ENCODE data around the gene METTL25B. TPM values are rescaled to one million over a fixed set of nuclear protein-coding genes. Genes with fewer than 3 reads are reported as not detected.
"Not testable (repeated sequence)": the region's sequence is repeated elsewhere in the genome, so short reads cannot be mapped to it uniquely, and the experiment has no call there.

METTL25B gene
- total and polyA plus RNA-seq, 4 donors: 24.4 to 42.6 (median 31.6) TPM

DNA sequence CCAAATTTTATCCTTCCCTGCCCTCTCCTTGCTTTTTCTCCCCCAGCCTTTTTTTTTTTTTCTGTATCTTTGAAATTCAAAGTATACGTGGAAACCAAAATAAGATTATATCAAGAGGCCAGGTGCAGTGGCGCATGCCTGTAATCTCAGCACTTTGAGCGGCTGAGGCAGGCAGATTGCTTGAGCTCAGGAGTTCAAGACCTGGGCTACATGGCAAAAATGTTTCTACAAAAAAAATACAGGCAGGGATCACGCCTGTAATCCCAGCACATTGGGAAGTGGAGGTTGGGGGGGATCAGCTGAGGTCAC is 32.5 kb downstream of the METTL25B start:
- H3K4me1 ChIP-seq (ENCODE audit: control insufficient read depth in 5 of 5, insufficient read depth in 5 of 5, low read length in 5 of 5): no peaks in the 10 kb centered on the region
- ATAC-seq (ENCODE audit: insufficient read depth, low FRiP score): no peak

DNA sequence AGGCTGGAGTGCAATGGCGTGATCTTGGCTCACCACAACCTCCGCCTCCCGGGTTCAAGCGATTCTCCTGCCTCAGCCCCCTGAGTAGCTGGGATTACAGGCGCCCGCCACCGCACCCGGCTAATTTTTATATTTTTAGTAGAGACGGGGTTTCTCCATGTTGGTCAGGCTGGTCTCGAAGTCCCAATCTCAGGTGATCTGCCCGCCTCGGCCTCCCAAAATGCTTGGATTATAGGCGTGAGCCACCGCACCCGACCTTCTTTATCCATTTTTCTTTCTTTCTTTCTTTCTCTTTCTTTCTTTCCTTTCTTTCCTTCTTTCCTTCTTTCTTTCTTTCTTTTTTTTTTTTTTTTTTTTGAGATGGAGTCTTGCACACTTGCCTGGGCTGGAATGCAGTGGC is 36.9 kb downstream of the METTL25B start:
- not testable (repeated sequence) for H3K9me3 ChIP-seq (ENCODE audit: control insufficient read depth in 4 of 4, insufficient read depth in 3 of 4, low read length in 3 of 4); H3K36me3 ChIP-seq (ENCODE audit: control insufficient read depth in 4 of 4, insufficient read depth in 4 of 4, low read length in 4 of 4); DNase-seq; H3K9ac ChIP-seq (ENCODE audit: insufficient read depth in 1 of 2, low read length in 2 of 2); ATAC-seq (ENCODE audit: insufficient read depth, low FRiP score); H3K27ac ChIP-seq (ENCODE audit: low read depth in 1 of 2, low read length in 1 of 2); H3K4me3 ChIP-seq; H3K27me3 ChIP-seq (ENCODE audit: control insufficient read depth in 3 of 3, insufficient read depth in 3 of 3, low read length in 2 of 3)
- WGBS, 2 donors: 95% methylated on average over 14 to 15 of the region's 15 CpGs
- peaks cover 4 to 28% (median 7%) of the 10 kb centered on the region in 5 donors for H3K4me1 ChIP-seq (ENCODE audit: control insufficient read depth in 5 of 5, insufficient read depth in 5 of 5, low read length in 5 of 5)

More for the DNA sequence above, 32.5 kb downstream of the METTL25B start:
- Histone ChIP-seq H3K9ac (ENCODE audit: insufficient read depth in 1 of 2, low read length in 2 of 2) (no peak overlapping the region), H3K4me3 (no peak overlapping the region), H3K27me3 (ENCODE audit: control insufficient read depth in 3 of 3, insufficient read depth in 3 of 3, low read length in 2 of 3) (no peaks in the 10 kb centered on the region), H3K9me3 (ENCODE audit: control insufficient read depth in 4 of 4, insufficient read depth in 3 of 4, low read length in 3 of 4) (no peaks in the 10 kb centered on the region), H3K36me3 (ENCODE audit: control insufficient read depth in 4 of 4, insufficient read depth in 4 of 4, low read length in 4 of 4) (no peaks in the 10 kb centered on the region), H3K27ac (ENCODE audit: low read depth in 1 of 2, low read length in 1 of 2) (no peak overlapping the region)
- WGBS, 2 donors: 83 to 90% methylated on average over 4 of the region's 4 CpGs
- TF ChIP-seq, protein P1, sequence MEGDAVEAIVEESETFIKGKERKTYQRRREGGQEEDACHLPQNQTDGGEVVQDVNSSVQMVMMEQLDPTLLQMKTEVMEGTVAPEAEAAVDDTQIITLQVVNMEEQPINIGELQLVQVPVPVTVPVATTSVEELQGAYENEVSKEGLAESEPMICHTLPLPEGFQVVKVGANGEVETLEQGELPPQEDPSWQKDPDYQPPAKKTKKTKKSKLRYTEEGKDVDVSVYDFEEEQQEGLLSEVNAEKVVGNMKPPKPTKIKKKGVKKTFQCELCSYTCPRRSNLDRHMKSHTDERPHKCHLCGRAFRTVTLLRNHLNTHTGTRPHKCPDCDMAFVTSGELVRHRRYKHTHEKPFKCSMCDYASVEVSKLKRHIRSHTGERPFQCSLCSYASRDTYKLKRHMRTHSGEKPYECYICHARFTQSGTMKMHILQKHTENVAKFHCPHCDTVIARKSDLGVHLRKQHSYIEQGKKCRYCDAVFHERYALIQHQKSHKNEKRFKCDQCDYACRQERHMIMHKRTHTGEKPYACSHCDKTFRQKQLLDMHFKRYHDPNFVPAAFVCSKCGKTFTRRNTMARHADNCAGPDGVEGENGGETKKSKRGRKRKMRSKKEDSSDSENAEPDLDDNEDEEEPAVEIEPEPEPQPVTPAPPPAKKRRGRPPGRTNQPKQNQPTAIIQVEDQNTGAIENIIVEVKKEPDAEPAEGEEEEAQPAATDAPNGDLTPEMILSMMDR (IDR thresholded peaks at IDR 0.05; ENCODE audit: control extremely low read depth, extremely low read depth): no peak
- DNase-seq: no peak

DNA sequence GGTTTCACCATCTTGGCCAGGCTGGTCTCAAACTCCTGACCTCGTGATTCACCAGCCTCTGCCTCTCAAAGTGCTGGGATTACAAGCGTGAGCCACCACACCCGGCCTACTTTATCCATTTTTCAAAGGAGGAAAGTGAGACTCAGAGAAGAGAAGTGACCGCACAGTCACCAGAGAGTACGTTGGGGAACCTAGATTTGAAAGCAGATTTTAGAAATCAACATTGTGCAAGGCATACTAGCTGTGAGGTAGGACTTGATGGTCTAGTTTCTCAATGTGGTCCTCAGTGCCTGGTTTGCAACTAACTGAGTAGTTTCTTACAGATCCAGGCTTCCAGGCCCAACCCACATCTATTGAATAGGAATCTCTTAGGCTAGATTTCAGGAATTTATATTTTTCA is 37.4 kb downstream of the METTL25B start:
- Histone ChIP-seq H3K27ac (ENCODE audit: low read depth in 1 of 2, low read length in 1 of 2) (peak overlapping the region in 1 of 2 donors; percentile 92), H3K27me3 (ENCODE audit: control insufficient read depth in 3 of 3, insufficient read depth in 3 of 3, low read length in 2 of 3) (no peaks in the 10 kb centered on the region), H3K4me3 (no peak overlapping the region), H3K4me1 (ENCODE audit: control insufficient read depth in 5 of 5, insufficient read depth in 5 of 5, low read length in 5 of 5) (peaks cover 4 to 32% (median 7%) of the 10 kb centered on the region in 5 donors), H3K9ac (ENCODE audit: insufficient read depth in 1 of 2, low read length in 2 of 2) (no peak overlapping the region), H3K9me3 (ENCODE audit: control insufficient read depth in 4 of 4, insufficient read depth in 3 of 4, low read length in 3 of 4) (no peaks in the 10 kb centered on the region), H3K36me3 (ENCODE audit: control insufficient read depth in 4 of 4, insufficient read depth in 4 of 4, low read length in 4 of 4) (peaks cover 0 to 6% (median 4%) of the 10 kb centered on the region in 4 donors)
- TF ChIP-seq, protein P1 (IDR thresholded peaks at IDR 0.05; ENCODE audit: control extremely low read depth, extremely low read depth): no peak
- 40 to 78% methylated on average over 5 of the region's 5 CpGs for WGBS, 2 donors
- no peak for ATAC-seq (ENCODE audit: insufficient read depth, low FRiP score)
- DNase-seq: no peak

GRCh38 chr1:156766298-156767100 is 38.2 kb downstream of the METTL25B start:
- ATAC-seq (ENCODE audit: insufficient read depth, low FRiP score) (peak; percentile 3), DNase-seq (no peak)
- Histone ChIP-seq H3K36me3 (ENCODE audit: control insufficient read depth in 4 of 4, insufficient read depth in 4 of 4, low read length in 4 of 4) (peaks cover 0 to 13% (median 9%) of the 10 kb centered on the region in 4 donors), H3K27ac (ENCODE audit: low read depth in 1 of 2, low read length in 1 of 2) (peak overlapping the region; percentile 92 to 94), H3K9ac (ENCODE audit: insufficient read depth in 1 of 2, low read length in 2 of 2) (peak overlapping the region; percentile 56 to 96), H3K27me3 (ENCODE audit: control insufficient read depth in 3 of 3, insufficient read depth in 3 of 3, low read length in 2 of 3) (no peaks in the 10 kb centered on the region), H3K4me3 (peak overlapping the region; percentile 68), H3K4me1 (ENCODE audit: control insufficient read depth in 5 of 5, insufficient read depth in 5 of 5, low read length in 5 of 5) (peaks cover 4 to 36% (median 9%) of the 10 kb centered on the region in 5 donors), H3K9me3 (ENCODE audit: control insufficient read depth in 4 of 4, insufficient read depth in 3 of 4, low read length in 3 of 4) (no peaks in the 10 kb centered on the region)
- WGBS, 2 donors: 9% methylated on average over 14 of the region's 14 CpGs
- TF ChIP-seq, protein P1 (IDR thresholded peaks at IDR 0.05; ENCODE audit: control extremely low read depth, extremely low read depth): no peak

Measured in lung (tissue), 12 donors.